Body of pancreas (tissue), 4 donors: ENCODE measurements around the gene NIT2.

ENCODE experiments used
- POLR2A ChIP-seq, 3 donors: fragments of 450-650 bp; IDR thresholded peaks; one replicate each; pipeline ENCODE4 v1.6.1; 2016; ENCODE audit warnings: antibody characterized with exemption in 3 of 3, mild to moderate bottlenecking in 2 of 3
- TF ChIP-seq, protein P1 (sequence below), 7 experiments: fragments of 450-650 bp in 4 of 7; fragments of 200-600 bp in 3 of 7; sonication (generic) in 3 of 7; IDR thresholded peaks; one replicate each; pipeline ENCODE4 v1.5.1; 2016 to 2019; ENCODE audit warnings: antibody characterized with exemption in 7 of 7

DNA sequence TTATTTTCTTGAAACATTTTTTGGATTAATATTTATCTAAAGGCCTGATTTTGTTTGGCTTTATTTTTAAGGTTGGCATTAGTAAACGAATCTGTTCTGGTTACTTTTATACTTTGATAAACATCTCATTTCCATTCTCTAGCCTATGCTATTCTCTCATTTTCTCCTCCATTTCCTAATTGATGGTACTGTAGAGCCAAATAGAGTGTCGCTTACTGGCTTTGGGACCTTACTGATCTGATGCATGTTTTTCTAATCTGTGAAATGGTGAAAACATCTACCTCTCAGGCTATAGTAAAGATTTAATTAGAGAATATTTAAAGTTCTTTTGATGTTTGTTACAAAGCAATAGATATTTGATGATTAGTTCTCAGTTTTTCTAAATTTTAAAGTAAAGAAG is 68.3 kb downstream of the NIT2 start:
- TF ChIP-seq, protein P1, sequence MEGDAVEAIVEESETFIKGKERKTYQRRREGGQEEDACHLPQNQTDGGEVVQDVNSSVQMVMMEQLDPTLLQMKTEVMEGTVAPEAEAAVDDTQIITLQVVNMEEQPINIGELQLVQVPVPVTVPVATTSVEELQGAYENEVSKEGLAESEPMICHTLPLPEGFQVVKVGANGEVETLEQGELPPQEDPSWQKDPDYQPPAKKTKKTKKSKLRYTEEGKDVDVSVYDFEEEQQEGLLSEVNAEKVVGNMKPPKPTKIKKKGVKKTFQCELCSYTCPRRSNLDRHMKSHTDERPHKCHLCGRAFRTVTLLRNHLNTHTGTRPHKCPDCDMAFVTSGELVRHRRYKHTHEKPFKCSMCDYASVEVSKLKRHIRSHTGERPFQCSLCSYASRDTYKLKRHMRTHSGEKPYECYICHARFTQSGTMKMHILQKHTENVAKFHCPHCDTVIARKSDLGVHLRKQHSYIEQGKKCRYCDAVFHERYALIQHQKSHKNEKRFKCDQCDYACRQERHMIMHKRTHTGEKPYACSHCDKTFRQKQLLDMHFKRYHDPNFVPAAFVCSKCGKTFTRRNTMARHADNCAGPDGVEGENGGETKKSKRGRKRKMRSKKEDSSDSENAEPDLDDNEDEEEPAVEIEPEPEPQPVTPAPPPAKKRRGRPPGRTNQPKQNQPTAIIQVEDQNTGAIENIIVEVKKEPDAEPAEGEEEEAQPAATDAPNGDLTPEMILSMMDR (IDR thresholded peaks at IDR 0.05), result no peak
- no peak for TF ChIP-seq POLR2A (IDR thresholded peaks at IDR 0.05)
